ENCODE results near the gene RBM33.

The RBM33 gene

DNA sequence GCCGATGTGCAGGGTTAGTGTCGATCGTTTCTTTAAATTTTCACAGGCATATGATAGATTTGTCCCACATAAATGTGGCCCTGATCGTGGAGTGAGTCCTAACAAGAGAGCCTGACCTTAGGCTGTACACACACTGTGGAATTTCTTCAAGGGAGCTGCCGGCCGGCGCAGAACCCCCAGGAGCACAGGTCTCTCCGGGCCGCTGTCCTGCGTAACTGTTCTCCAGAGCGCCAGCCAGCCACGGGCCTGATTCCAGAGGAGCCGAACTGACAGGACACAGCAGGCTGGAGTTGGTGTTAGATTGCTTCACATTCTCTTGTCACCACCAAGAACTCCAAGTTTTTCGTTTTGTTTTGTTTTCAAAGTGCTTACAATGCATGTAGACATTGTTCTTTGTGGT, 130.5 kb downstream of the RBM33 start:
- DNase-seq (ENCODE audit: low spot score) = no peak

DNA sequence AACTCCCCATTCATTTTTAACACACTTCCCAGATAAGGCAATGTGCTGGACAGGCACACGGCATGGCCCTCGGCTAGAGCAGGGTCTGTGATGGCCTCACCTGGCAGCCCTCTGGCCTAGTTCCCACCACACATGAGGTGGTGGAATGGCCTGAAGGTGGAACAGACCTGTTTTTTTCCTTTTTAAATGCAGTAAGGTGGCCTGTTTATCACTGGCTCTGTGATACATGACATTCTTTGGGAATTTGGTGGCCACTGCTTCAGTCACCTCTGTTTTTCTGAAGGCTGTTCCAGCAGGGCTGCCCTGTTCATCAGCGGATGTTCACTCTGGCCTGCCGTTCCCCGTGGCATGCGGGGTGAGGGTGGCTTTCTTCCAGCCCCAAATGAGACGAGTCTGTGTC, 131.2 kb downstream of the RBM33 start:
- DNase-seq (ENCODE audit: low spot score) = no peak

DNA sequence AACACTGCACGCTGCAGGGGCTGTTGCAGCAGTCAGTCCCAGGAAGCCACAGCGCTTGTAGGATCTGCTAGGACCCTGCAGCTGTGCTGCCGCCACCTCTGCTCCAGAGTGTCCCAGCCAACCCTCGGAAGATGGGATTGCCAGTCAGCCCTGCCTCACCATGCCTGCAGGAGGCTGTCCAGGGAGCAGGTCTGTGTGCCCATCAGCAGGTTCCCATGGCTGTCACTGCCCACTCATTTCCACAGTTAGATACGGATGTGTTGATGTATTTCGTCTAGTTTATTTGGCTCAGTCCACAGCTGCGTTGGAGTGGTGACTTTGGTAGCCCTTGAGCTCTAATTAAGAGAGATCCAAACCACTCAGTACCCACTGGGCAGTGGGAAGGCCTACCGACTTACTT, 132.1 kb downstream of the RBM33 start:
- no peak for DNase-seq (ENCODE audit: low spot score)

DNA sequence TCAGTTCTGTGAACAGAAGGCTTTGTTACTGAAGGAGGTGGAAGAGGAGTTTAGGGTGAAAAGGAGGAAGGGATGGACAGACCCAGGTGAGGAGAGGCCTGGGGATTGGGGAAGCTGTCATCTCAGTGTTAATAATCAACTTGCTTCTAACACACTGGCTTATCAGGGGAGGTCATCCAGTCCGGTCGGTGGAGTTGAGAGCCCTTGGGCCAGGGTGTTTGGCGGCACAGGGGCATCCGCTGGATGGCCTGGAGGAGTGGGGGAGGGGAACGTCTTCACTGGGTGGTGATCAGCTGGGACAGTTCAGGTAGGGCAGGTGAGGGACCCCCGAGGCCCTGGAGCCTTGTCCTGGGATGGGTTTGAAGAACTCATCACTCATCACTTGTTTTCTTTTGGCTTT, 133.9 kb downstream of the RBM33 start:
- no peak for DNase-seq (ENCODE audit: low spot score)

DNA sequence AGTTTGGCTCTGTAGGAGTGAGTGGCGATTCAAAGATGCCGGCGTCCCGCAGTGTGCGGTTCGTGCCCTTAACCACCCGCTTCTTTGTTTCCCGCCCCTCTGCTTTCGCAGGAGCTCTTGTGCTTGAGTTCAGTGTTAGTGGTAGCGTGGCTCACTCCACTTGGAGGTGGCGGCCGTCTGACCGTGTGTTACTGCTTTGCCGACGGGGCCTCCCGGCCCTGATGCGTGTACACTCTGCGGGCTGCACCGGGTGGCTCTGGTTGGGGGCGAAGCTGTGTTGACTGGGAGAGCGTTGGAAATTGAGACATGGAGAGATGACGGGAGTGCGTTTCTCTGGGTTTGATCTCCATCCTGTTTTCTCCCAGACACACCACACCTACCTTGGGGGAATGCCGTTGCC, 136.4 kb downstream of the RBM33 start:
- DNase-seq (ENCODE audit: low spot score) = no peak

DNA sequence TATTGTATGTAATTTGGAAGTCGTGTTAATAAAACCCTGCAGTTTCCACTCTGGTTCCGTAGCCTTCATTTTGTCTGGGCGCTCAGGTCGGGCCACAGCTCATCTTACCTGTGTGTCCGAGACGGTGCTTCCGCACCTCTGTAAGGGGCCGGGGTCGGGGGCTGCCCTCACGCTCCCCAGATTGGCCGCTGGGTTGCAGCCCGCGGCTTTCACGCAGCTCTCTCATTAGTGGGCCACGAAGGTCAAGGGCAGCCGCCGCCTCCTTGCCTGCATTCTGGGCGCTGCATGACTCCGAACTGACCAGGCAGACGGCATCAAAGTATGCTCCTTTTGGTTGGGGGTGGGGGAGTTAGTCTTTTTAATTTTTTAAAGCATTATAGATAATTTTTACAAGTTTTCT, 137.0 kb downstream of the RBM33 start:
- no peak for DNase-seq (ENCODE audit: low spot score)

DNA sequence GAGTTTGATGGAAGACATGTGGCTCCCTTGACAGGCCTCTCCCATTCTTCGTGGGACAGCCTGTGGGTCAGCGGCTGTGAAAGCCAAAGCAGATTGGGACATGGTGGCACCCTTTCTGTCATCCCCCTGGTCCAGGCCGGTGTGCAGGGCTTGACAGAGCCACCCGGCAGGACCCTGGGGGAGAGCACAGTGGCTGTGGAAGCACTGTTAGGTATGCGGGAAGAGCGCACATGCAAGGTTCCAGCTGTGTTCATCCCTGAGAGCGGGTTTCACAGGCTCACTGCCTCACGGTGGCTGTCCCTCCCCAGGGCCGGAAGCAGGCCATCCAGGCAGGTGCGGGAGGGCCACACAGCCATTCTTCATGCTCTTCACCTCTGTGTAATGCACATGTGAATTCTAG, 138.0 kb downstream of the RBM33 start:
- no peak for DNase-seq (ENCODE audit: low spot score)

DNA sequence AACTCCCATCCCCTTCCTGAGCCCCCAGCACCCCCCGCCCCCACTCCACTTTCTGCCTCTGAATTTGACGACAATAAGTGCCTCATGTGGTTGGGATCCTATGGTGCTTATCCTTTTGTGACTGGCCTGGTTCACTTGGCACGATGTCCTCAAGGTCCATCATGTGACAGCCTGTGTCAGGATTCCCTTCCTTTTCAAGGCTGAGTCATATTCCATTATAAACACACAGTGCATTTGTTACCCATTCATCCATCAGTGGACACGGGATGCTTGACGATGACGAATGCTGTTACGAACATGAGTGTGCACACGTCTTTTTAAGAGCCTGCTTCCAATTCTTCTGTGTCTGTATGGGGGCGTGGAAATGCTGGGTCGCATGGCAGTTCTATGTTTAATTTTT, 141.1 kb downstream of the RBM33 start:
- DNase-seq (ENCODE audit: low spot score) = no peak

DNA sequence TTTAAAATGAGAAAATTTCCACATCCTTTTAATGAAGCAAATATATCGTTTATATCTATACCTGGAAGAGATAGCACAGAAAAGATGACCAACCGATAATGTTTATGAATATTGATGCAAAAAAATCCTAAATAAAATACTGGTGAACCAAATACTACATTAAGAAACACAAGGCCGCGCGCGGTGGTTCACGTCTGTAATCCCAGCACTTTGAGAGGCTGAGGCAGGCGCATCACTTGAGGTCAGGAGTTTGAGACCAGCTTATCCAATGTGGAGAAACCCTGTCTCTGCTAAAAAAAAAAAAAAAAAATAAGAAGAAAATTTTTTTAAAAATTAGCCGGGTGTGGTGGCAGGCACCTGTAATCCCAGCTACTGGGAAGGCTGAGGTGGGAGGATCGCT, 142.0 kb downstream of the RBM33 start:
- DNase-seq (ENCODE audit: low spot score) = no peak

DNA sequence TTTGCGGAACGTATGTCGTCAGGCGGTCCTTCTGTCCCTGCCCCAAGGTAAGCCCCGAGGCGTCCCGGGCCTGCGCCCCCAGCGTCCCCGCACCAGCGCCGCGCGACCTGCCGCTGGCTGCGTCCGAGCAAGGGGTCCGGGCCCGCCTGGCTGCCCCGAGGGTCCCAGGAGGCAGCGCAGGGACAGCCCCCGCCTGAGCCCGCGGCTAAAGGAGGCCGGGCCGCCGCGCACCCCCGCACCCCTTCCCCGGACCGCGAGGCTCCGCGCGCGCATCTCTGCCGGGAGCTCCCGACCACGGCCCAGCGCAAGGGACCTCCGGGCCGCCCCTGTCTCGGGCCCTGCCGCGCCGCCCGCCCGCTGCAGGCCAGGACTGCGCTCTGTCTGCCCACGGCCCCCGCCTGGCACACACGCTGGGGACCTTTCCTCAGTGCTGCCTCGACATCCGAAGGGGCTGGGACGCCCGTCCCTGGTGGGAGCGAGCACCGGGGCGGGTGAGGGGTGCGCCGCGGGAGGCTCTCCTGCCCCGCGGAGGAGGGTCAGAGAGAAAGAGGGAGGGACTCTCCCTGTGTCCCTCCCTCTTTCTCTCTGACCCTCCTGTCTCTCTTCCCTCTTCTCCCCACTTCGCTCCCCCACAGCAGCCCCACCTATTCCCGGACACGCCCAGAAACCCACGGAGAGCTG, 142.8 kb downstream of the RBM33 start:
- no peak for DNase-seq (ENCODE audit: low spot score)

DNA sequence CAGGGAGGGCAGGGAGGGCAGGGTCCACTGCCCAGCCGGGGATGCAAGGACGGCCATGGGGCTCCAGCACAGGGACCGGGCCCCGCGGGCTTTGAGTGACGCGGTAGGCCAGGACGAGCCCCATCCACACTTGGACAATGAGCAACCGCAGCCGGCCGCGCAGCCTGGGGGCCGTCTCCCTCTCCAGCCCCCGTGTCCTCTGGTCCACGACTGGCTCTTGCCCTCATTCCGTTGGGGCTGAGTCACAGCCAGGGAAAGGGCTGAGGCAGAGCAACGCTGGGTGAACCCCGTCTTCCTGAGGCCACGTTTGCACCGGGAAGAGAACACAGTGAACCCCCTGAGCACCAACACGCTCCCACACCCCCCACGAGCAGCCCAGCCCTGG, 144.1 kb downstream of the RBM33 start:
- no peak for DNase-seq (ENCODE audit: low spot score)

DNA sequence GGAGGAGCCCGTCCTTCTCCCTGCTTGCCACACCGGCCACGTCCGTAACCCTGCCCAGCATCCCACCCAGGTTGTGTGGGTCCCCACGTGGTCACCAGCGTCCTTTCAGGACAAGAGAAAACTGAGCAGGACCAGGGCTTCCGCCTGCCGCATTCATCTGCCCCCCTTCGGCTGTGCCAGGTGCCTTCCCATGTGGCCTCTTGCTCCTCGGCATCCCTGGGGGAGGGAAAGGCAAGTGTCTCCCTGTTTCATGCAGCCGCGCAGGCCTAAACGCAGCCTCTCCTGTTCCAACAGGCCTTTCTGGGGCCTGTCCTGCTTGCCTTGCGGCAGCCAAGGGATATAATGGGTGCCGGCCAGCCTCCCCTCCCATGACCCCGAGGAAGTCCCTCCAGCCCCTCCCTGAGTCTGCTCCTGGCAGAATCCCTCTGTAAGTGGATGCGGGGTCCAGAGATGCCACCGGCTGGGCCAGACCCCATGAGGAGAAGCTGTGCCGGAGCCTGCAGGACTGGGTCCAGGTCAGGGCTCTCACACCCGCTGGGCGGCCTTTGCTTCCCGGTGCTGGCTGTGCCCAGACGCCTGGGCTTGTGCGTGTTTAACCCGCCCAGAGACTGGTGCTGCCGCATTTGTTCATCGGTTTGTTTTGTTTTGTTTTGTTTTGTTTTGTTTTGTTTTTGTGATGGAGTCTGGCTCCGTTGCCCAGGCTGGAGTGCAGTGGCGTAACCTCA, 144.7 kb downstream of the RBM33 start:
- peak; percentile 49 for DNase-seq (ENCODE audit: low spot score)

DNA sequence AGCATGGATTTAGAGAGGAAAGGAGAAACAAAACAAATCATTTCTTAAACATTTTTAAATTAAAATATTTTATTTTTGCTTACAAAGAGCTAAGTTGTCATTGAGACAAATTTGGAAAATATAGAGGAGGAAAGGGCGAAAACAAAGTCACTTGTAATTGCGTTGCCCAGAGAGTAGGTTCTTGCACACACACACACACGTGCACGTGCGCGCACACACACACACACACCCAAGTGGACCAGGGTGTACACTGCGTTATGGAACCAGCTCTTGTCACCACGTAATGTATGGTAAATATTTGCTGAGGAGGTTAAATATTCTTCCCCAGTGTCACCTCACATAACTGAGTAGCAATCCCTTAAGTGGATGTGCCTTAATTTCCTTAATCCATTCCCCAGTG, 146.2 kb downstream of the RBM33 start:
- no peak for DNase-seq (ENCODE audit: low spot score)

DNA sequence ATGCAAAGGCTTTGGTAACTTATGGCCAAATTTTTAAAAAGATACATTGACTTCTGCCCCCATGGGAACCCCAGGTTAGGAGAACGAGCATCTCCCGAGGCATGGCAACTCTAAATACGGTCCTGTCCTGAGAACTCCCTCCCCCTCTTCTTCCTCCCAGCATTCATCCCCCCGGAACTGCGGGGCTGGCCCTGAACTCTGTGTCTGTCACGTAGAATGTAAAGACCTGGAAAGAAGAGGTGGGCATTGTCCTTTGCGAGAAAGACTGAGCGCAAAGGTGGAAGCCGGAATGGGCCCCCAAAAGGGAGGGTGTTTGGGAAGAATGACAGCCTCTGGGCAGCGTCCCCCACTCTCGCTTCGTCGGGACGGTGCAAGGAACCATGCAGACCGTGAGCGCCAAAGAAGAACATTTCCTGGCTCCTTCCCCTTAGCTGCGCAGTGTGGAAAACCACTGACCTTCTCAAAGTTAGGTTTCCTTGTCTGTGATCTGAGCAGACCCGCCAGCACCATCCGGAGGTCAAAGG, 146.8 kb downstream of the RBM33 start:
- DNase-seq (ENCODE audit: low spot score) = no peak

DNA sequence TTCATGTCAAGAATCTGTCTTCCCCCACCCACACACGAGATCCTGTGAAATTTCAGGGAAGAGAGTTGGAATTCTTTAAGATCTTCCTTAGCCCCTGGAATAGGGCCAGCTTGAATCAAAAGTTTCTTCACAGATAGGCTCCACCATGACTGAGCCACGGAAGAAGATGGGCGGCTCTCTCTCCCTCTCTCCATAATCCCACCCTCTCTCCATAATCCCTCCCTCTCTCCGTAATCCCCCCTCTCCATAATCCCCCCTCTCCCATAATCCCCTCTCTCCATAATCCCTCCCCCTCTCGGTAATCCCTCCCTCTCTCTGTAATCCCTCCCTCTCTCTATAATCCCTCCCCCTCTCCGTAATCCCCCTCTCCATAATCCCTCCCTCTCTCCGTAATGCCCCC, 147.4 kb downstream of the RBM33 start:
- DNase-seq (ENCODE audit: low spot score) = no peak

DNA sequence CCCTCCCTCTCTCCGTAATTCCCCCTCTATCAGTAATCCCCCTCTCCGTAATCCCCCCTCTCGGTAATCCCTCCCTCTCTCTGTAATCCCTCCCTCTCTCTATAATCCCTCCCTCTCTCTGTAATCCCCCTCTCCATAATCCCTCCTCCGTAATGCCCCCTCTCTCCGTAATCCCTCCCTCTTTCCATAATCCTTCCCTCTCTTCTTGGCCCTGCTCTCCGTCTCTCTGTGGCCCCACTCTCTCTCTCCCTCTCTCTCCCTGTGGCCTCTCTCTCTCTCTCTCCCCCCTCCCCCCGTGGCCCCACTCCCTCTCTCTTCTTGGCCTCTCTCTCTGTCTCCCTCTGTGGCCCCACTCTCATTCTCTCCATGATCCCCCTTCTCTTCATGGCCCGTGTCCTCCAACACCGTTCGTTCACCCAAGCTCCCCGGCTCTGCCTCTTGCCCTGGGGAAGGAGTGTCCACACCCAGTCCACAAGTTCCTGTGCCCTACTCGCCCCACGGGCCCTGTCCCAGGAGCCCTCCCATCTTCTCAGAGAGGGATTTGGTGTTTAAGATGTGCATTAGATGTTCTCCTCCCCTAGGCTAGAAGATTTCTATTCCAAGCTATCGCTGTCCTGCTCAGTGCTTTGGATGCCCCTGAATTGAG, 148.0 kb downstream of the RBM33 start:
- DNase-seq (ENCODE audit: low spot score) = no peak

DNA sequence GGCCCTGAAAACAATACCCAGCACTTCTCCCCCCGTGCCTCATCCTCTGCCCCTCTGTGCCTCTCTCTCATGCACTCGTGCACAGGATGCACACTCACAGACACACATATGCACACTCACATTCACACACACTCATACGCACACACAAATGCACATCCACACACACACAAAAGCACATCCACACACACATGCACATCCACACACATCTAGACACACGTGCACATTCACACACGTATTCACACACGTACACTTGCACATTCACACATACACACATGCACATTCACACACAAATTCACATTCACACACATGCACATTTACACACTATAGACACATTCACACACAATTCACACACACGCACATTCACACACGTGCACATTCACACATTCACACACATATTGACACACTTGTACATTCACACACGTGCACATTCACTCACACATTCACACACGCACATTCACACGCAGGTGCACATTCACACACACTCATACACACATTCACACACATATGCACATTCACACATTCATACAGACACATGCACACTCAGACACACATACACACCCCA, 148.6 kb downstream of the RBM33 start:
- DNase-seq (ENCODE audit: low spot score) = no peak

DNA sequence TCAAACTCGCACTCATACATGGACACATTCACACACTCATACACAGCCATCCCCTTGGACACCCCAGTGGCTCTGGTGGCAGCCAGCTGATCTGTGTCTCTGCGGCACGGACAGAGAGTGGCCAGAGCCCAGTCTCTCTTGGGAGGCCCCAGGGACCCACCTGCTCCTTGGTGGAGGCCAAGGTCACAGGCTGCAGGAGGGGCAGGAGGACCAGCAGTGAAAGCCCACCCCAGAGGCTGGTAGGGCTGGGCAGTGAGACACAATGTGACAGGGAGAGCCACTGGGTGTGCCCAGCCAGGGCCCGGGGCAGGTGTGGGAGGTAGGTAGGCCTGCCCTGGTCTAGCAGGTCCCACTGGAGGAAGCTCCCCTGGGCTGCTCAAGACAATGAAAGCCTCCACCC, 149.3 kb downstream of the RBM33 start:
- DNase-seq (ENCODE audit: low spot score) = no peak

DNA sequence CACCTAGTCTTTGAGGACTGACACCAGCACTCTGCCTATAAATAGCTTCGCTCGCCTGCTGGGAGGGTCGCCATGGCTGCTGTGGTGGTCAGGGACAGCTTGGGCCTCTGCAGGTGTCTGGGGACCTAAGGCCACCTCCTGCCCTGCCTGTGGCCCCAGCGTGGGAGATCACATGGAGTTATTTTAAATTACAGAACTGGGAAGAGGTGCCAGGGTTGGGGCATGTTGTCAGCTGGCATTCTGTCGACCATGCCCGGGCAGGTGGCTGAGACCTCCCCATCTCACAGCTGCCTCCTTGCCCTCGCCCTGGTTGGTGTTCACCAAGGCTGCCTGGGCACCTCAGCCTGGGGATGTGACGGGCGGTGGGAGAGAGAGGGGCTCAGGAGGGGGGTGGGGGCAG, 149.7 kb downstream of the RBM33 start:
- no peak for DNase-seq (ENCODE audit: low spot score)

DNA sequence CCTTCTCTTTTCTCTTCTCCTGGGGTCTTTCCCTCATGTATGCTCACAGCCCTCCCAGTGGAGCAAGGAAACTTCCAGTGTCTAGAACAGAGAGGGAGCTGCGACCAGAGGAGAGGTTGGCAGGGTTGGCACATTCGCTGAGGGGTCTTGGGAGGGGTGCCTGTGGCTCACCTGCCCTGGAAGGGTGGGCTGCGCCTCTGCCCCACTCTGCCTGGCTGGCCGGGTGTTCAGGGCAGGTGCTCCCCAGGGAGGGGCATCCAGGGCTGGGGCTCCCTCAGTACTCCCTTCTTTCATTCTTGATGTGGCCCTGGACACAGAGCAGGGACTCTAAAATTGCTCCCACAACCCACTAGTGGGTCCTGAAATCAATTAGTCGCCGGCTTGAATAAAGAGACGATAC, 150.9 kb downstream of the RBM33 start:
- DNase-seq (ENCODE audit: low spot score) = no peak

DNA sequence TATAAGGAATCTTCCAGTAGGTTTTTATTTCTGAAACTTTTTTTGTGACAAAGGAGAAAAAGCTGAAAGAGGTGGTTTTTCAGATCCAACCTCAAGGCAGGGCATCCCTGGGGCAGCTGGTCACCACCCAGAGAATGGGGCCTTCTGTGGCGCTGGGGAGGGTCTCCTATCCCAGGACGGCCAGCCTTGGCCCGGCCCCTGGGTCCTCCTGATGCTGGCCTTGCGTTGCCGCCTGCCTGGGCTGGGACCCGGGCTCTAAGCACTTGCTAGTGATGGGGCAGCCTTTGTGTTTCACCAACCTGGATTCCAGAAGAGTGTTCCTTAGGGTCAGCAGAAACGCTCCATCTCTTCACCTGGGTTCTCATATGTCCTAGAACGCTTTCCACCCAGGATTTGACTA, 151.5 kb downstream of the RBM33 start:
- DNase-seq (ENCODE audit: low spot score) = no peak

DNA sequence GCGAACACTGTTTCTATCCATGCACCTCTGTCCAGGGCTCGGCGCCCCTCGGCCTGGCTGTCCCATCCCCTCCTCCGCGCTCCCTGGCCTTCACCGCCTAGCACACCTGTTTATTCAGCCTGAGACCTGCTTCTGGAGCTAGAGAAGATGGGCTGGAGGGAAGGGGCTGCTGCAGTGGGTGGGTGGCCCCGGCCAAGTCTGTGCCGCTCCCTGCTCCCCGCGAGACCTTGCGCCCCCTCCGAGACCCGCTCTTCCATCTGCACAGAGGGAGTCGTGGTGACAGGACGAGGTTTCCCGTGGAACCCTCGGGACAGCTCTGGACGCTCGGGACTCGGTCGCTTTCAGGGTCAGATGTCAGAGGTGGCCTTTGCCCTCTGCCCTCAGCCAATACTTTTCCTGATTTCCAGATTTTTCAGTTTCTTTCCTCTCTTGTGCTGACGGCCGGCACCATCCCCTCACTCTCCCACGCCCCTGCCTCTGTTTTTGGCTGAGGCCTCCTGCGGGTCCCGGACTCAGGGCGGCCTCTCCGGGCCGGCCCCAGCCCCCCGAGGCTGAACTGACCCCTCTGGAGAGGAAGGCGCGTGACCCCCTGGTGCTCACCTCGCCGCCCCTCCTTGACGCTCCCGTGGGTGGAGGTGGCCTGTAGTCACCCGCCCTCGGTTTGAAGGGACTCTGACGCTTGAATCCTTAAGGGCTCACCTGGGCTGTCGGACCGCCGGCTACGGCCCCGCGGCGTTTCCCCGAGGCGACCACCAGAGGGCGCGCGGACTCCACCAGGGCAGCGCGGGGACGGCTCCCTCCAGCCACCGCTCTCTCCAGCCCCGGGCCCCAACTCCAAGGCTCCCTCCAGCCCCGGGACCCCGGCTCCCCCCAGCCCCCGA, 152.2 kb downstream of the RBM33 start:
- DNase-seq (ENCODE audit: low spot score) = no peak

Measured in globus pallidus (tissue), 1 donor.